GM10248 (cell line): ENCODE data around the gene KLHDC10.

Experiments
- CTCF ChIA-PET: fragments of 300-600 bp; sonication (Branson Sonifier 250); formaldehyde crosslinking; extraction: SDS; loops from one replicate; lab custom pipeline; 2021; ENCODE audit warnings: antibody characterized with exemption; lab: Yijun Ruan, JAX
- POLR2A ChIA-PET: fragments of 350-650 bp; sonication (Branson Sonifier 250); formaldehyde crosslinking; extraction: SDS; loops from one replicate; lab custom pipeline; 2020; ENCODE audit warnings: antibody characterized with exemption; lab: Yijun Ruan, JAX
- DNase-seq: peaks from one replicate; pipeline ENCODE4 v3.0.0; 2012; ENCODE audit errors: extremely low spot score
- CTCF ChIP-seq: IDR thresholded peaks from 2 replicates; pipeline ENCODE4 v1.5.1; 2012; ENCODE audit warnings: mild to moderate bottlenecking, low read depth; ENCODE audit errors: extremely low read depth, missing control alignments, control extremely low read depth

Gene KLHDC10

GRCh38 chr7:130150587-130150986 is 80.3 kb downstream of the KLHDC10 start:
- ChIA-PET CTCF (interaction anchor here (1.1 kb wide), 1 partner anchor 29 kb away, joined by 3 read pairs; no protein-coding TSS in a partner anchor), POLR2A (no interaction called here)
- TF ChIP-seq CTCF = no peak
- DNase-seq = peak; percentile 52

- no peak for TF ChIP-seq CTCF
- ChIA-PET POLR2A (no interaction called here), CTCF (no interaction called here)
- DNase-seq = no peak
Measured at GRCh38 chr7:130151591-130152492, 81.5 kb downstream of the KLHDC10 start.

- ChIA-PET POLR2A (no interaction called here), CTCF (interaction anchor here (1.7 kb wide), 1 partner anchor 12 kb away, joined by 4 read pairs; no protein-coding TSS in a partner anchor)
- no peak for DNase-seq
- TF ChIP-seq CTCF = no peak
Measured at GRCh38 chr7:130152493-130153210, 82.3 kb downstream of the KLHDC10 start.

- no peak for DNase-seq
- CTCF ChIA-PET = interaction anchor here (1.7 kb wide), 1 partner anchor 12 kb away, joined by 4 read pairs; no protein-coding TSS in a partner anchor
- POLR2A ChIA-PET = no interaction called here
Measured at GRCh38 chr7:130153211-130153908, 83.0 kb downstream of the KLHDC10 start.

GRCh38 chr7:130154131-130154500 is 83.8 kb downstream of the KLHDC10 start:
- ChIA-PET CTCF (interaction anchor here (1.7 kb wide), 1 partner anchor 11 kb away, joined by 4 read pairs; no protein-coding TSS in a partner anchor), POLR2A (interaction anchor here (0.6 kb wide), 1 partner anchor 1418 kb away, joined by 6 read pairs; no protein-coding TSS in a partner anchor)
- DNase-seq = peak; percentile 43
- no peak for TF ChIP-seq CTCF

More at GRCh38 chr7:130153211-130153908, 83.0 kb downstream of the KLHDC10 start:
- no peak for TF ChIP-seq CTCF
